Esophagus mucosa (tissue), 1 donor: ENCODE results near the gene PCDHGC5. TPM values are rescaled to one million over a fixed set of nuclear protein-coding genes. Genes with fewer than 3 reads are reported as not detected.
A peak's percentile ranks its signal among the peaks of the same experiment; 100 is the strongest.

Source experiments
- ATAC-seq: fragments of 200-7000 bp; cut with Tn5 transposase; one replicate; pipeline ENCODE4 v1.9.1; 2020
- total RNA-seq: library from RNA; stranded (reverse); gene quantifications from one replicate; pipeline ENCODE4 v1.2.4, GENCODE V29; 2023
- donor health status: DM: yes; HTN: yes; CAD: no.

Gene PCDHGC5
- 1.0 TPM for total RNA-seq

GRCh38 chr5:141488591-141489561 lies at the start of gene PCDHGC5:
Gene PCDHGC5 (plus strand): TSS chr5:141489081. CDS start chr5:141489241, 160 bp downstream.
- ATAC-seq = peak; percentile 54

DNA sequence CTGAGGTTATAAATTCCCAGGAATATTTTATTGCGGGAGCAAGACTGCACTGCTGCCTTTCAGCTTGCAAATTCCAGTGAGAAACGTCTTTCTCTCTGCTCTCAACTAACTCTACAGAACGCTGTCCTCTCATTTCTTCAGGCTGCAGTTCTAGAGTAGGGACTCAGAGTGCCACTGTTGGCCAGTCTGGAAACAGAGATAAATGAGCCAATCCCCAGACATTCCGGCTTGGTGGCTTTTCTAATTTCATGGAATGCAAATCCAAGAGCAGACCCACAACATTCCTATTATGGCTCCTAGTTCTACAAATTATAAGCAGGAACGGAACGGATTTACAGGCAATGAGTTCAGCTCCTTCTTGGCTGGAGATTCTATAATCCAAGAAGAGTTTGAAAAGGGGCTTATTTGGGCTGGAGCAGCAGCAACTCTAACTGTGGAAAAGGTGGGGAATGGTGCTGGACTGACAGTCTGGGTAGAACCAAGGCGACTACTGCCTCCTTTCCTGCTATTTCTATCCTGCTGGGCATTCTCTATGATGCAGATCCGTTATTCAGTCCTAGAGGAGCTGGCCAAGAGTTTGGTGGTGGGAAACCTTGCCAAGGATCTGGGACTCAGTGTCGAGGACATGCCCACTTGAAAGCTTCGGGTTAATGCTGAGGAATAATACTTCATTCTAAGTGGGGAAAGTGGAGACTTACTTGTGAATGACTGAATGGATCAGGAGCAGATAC lies 49.3 kb upstream of the PCDHGC5 start:
- no peak for ATAC-seq

DNA sequence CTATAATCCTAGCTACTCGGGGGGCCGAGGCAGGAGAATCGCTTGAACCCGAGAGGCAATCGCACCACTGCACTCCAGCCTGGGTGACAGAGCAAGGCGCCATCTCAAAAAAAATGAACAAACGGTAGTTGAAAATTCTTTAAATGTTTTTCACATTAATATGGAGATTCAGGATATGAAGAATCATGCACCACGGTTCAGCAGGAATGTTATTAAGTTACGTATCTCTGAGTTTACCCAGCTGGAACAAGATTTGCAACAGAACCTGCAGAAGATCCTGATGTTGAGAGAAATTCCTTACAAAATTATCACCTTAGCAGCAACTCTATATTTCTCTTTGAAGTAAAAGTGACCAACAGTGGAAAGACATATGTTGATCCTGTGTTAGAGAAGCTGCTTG lies 48.5 kb upstream of the PCDHGC5 start:
- ATAC-seq = no peak

- ATAC-seq = no peak
Observed at GRCh38 chr5:141441571-141442170, 47.2 kb upstream of the PCDHGC5 start.

- ATAC-seq = no peak
Observed at GRCh38 chr5:141465351-141465750, 23.5 kb upstream of the PCDHGC5 start.

- peak; percentile 98 for ATAC-seq
Observed at GRCh38 chr5:141475625-141476131, 13.2 kb upstream of the PCDHGC5 start, which contains the start of gene PCDHGC3. Gene PCDHGC3 (plus strand): TSS chr5:141475966. CDS start chr5:141476117, 151 bp downstream.

- ATAC-seq = peak; percentile 61
Observed at GRCh38 chr5:141476132-141476911, 12.6 kb upstream of the PCDHGC5 start.

- no peak for ATAC-seq
Observed at GRCh38 chr5:141477044-141477575, 11.8 kb upstream of the PCDHGC5 start.

GRCh38 chr5:141477815-141478214 lies 11.1 kb upstream of the PCDHGC5 start:
- no peak for ATAC-seq

GRCh38 chr5:141478321-141478945 lies 10.4 kb upstream of the PCDHGC5 start:
- ATAC-seq = peak; percentile 62

GRCh38 chr5:141479776-141480175 lies 9.1 kb upstream of the PCDHGC5 start:
- no peak for ATAC-seq

DNA sequence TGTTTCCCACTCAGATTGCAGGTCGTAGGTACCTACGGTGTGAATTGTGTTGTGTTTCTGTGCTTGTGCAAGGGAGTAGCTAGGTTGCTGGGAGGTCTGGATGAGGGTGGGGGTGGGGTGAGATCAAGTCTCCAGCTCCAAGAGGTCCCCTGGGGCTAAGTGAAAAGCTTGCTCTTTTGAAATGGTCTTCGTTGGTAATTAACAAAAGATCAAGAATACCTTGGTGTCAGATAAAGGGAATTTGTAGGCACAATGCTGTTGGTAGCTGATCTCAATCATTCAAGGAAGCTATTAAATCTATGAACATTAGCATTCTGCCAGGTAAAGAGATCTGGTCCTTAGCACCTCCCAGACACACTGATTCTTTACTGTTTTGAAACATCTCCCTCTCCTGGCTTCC lies 5.0 kb upstream of the PCDHGC5 start:
- no peak for ATAC-seq

GRCh38 chr5:141484310-141484640 lies 4.6 kb upstream of the PCDHGC5 start:
- ATAC-seq = no peak

- no peak for ATAC-seq
Observed at GRCh38 chr5:141484641-141485311, 4.1 kb upstream of the PCDHGC5 start, which contains the start of gene PCDHGC4. Gene PCDHGC4 (plus strand): TSS chr5:141485030. CDS start chr5:141485174, 144 bp downstream.

GRCh38 chr5:141485321-141486055 lies 3.4 kb upstream of the PCDHGC5 start:
- no peak for ATAC-seq

DNA sequence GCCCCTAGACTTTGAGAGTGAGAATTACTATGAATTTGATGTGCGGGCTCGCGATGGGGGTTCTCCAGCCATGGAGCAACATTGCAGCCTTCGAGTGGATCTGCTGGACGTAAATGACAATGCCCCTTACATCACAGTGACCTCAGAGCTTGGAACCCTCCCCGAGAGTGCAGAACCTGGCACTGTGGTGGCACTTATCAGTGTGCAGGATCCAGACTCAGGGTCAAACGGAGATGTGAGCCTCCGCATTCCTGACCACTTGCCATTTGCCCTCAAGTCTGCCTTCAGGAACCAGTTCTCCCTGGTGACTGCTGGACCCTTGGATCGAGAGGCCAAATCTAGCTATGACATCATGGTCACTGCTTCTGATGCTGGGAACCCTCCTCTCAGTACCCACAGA lies 2.8 kb upstream of the PCDHGC5 start:
- no peak for ATAC-seq

- no peak for ATAC-seq
Observed at GRCh38 chr5:141487131-141487530, 1.8 kb upstream of the PCDHGC5 start.

DNA sequence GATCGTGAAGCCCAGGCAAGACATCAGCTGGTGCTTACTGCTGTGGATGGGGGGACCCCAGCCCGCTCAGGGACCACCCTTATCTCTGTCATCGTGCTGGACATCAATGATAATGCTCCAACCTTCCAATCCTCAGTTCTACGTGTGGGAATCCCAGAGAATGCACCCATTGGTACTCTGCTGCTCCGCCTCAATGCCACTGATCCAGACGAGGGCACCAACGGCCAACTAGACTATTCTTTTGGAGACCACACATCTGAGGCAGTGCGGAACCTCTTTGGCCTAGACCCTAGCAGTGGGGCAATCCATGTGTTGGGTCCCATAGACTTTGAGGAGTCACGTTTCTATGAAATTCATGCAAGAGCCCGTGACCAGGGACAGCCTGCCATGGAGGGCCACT lies 960 bp downstream of the PCDHGC5 start:
- ATAC-seq = no peak

DNA sequence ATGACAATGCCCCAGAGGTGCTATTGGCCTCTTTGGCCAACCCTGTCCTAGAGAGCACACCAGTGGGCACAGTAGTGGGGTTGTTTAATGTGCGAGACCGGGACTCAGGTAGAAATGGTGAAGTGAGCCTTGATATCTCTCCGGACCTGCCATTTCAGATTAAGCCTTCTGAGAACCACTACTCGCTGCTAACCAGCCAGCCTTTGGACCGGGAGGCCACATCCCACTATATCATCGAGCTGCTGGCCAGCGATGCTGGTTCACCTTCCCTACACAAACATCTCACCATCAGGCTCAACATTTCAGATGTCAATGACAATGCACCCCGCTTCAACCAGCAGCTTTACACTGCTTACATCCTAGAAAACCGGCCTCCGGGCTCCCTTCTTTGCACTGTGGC lies 1.4 kb downstream of the PCDHGC5 start:
- ATAC-seq = no peak

DNA sequence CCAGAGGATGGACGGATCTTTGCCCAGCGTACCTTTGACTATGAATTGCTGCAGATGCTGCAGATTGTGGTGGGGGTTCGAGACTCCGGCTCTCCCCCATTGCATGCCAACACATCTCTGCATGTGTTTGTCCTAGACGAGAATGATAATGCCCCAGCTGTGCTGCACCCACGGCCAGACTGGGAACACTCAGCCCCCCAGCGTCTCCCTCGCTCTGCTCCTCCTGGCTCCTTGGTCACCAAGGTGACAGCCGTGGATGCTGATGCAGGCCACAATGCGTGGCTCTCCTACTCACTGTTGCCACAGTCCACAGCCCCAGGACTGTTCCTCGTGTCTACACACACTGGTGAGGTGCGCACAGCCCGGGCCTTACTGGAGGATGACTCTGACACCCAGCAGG lies 1.9 kb downstream of the PCDHGC5 start:
- ATAC-seq = no peak
